ENCODE results near the gene ALG5. TPM values are rescaled to one million over a fixed set of nuclear protein-coding genes. Genes with fewer than 3 reads are reported as not detected.

Gene ALG5
- total RNA-seq, 1 experiment from 2014 or later = 27.0 TPM

DNA sequence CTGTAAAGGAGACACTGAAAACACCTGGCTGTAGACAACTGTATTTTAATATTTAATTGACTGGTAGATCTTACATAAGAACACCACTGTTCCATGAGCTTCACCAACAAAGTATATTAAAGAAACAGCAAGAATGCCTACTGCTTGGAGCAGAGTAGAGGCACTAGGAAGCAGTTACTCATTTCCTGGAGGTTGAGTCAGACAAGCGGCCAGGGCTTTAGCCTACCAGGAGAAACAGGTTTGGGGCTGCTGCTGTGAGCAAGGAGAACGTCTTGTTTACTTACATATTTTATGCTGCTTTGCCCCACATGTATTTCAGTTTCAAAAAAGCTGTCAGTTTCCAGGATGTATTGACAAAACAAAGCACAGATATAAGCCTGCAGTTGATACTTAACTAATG lies 33.4 kb downstream of the ALG5 start:
- TF ChIP-seq, protein P1, sequence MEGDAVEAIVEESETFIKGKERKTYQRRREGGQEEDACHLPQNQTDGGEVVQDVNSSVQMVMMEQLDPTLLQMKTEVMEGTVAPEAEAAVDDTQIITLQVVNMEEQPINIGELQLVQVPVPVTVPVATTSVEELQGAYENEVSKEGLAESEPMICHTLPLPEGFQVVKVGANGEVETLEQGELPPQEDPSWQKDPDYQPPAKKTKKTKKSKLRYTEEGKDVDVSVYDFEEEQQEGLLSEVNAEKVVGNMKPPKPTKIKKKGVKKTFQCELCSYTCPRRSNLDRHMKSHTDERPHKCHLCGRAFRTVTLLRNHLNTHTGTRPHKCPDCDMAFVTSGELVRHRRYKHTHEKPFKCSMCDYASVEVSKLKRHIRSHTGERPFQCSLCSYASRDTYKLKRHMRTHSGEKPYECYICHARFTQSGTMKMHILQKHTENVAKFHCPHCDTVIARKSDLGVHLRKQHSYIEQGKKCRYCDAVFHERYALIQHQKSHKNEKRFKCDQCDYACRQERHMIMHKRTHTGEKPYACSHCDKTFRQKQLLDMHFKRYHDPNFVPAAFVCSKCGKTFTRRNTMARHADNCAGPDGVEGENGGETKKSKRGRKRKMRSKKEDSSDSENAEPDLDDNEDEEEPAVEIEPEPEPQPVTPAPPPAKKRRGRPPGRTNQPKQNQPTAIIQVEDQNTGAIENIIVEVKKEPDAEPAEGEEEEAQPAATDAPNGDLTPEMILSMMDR (conservative IDR thresholded peaks at IDR 0.05) = no peak
- no peak overlapping the region for H3K4me3 Mint-ChIP-seq
- no peak overlapping the region for H3T11ph ChIP-seq (ENCODE audit: low read length)
- H3K27me3 ChIP-seq (ENCODE audit: insufficient read depth, low read length) = no peaks in the 10 kb centered on the region
- no peaks in the 10 kb centered on the region for H3K27me3 Mint-ChIP-seq (ENCODE audit: low read depth)
- H3K27ac Mint-ChIP-seq = peak overlapping the region in 1 of 3 experiments; percentile 10; a peak in 2 of 7 replicates
- no peak overlapping the region for H3K14ac ChIP-seq (ENCODE audit: insufficient read depth, low read length)
- H3K36me3 Mint-ChIP-seq (ENCODE audit: insufficient read depth in 1 of 3, low read depth in 3 of 3) = peaks cover 13 to 42% (median 41%) of the 10 kb centered on the region in 3 experiments; a peak in 6 of 7 replicates
- H3K4me1 Mint-ChIP-seq = no peaks in the 10 kb centered on the region
- no peak overlapping the region for H4K91ac ChIP-seq (ENCODE audit: insufficient read length, low read depth, low read length)
- no peak overlapping the region for H2BK15ac ChIP-seq (ENCODE audit: low read depth, low read length)
- H2AK5ac ChIP-seq (ENCODE audit: insufficient read length, low read length) = no peak overlapping the region
- H3K18ac ChIP-seq (ENCODE audit: insufficient read length, low read depth, low read length) = no peak overlapping the region
- H3K4me1 ChIP-seq (ENCODE audit: insufficient read depth, low read length) = no peaks in the 10 kb centered on the region
- no peak overlapping the region for H3K4me2 ChIP-seq (ENCODE audit: insufficient read depth, insufficient read length, low read length)
- WGBS (ENCODE audit: extremely low coverage, insufficient read length, low lambda C conversion rate) = no CpG with 5 or more reads among the region's 2 CpGs
- DNase-seq = no peak
- no peak overlapping the region for H3K56ac ChIP-seq (ENCODE audit: insufficient read length, low read depth, low read length)
- H3K23ac ChIP-seq (ENCODE audit: insufficient read length, low read depth, low read length) = no peak overlapping the region
- H2BK120ac ChIP-seq (ENCODE audit: low read depth, low read length, poor library complexity, severe bottlenecking) = no peak overlapping the region
- H2BK12ac ChIP-seq (ENCODE audit: insufficient read length, low read depth, low read length) = no peak overlapping the region
- H3K9ac ChIP-seq (ENCODE audit: extremely low read depth, insufficient read length, low read length) = no peak overlapping the region
- H3K23me2 ChIP-seq (ENCODE audit: insufficient read length, low read depth, low read length, poor library complexity, severe bottlenecking) = no peaks in the 10 kb centered on the region
- no peak overlapping the region for H2BK20ac ChIP-seq (ENCODE audit: low read depth, low read length, poor library complexity, severe bottlenecking)
- no peaks in the 10 kb centered on the region for H3K9me3 ChIP-seq (ENCODE audit: control insufficient read depth, low read depth, low read length)
- no peak overlapping the region for H3K4ac ChIP-seq (ENCODE audit: low read depth, low read length)
- H3K79me1 ChIP-seq (ENCODE audit: insufficient read depth, low read depth, low read length, poor library complexity, severe bottlenecking) = no peaks in the 10 kb centered on the region
- no peak overlapping the region for H4K5ac ChIP-seq (ENCODE audit: insufficient read length, low read depth, low read length)
- no peaks in the 10 kb centered on the region for H4K20me1 ChIP-seq (ENCODE audit: control insufficient read depth, insufficient read depth, insufficient read length)
- no peak overlapping the region for H2AFZ ChIP-seq (ENCODE audit: low read length)
- H3K27ac ChIP-seq (ENCODE audit: insufficient read length, low read depth, low read length) = no peak overlapping the region
- no peaks in the 10 kb centered on the region for H3K79me2 ChIP-seq (ENCODE audit: insufficient read depth, low read length)
- no peak overlapping the region for H4K8ac ChIP-seq (replicated peaks; ENCODE audit: insufficient read length, low read depth, low read length)
- no peak overlapping the region for H2BK5ac ChIP-seq (ENCODE audit: insufficient read length, low read length)
- no peaks in the 10 kb centered on the region for H3K9me3 Mint-ChIP-seq
